Right lobe of liver (tissue), 6 donors: ENCODE measurements around the gene KTN1. TPM values are rescaled to one million over a fixed set of nuclear protein-coding genes. Genes with fewer than 3 reads are reported as not detected.

Experiments
- ATAC-seq, 4 donors: fragments of 200-7000 bp; cut with Tn5 transposase; one replicate each; pipeline ENCODE4 v1.9.1; 2020; ENCODE audit warnings: mild to moderate bottlenecking in 4 of 4, moderate library complexity in 4 of 4
- DNase-seq, 3 donors: peaks; one replicate each; pipeline ENCODE4 v3.0.0-alpha.2; 2020
- H3K27ac ChIP-seq, 3 donors: fragments of 200-600 bp; one replicate each; pipeline ENCODE4 v1.8.0; 2022
- H3K27me3 ChIP-seq, 2 donors: fragments of 200-600 bp; one replicate each; pipeline ENCODE4 v1.8.0; 2022
- H3K36me3 ChIP-seq, 4 donors: fragments of 200-600 bp; sonication (generic) in 1 of 4; one replicate each; pipeline versions ENCODE4 v1.5.1 to v1.8.0; 2017 to 2022; ENCODE audit warnings: control low read depth in 1 of 4
- H3K4me1 ChIP-seq, 4 donors: fragments of 200-600 bp; sonication (generic) in 1 of 4; one replicate each; pipeline versions ENCODE4 v1.5.1 to v1.8.0; 2017 to 2022; ENCODE audit warnings: control low read depth in 1 of 4
- H3K4me3 ChIP-seq, 3 donors: fragments of 200-600 bp; one replicate each; pipeline ENCODE4 v1.8.0; 2022
- H3K9me3 ChIP-seq, 4 donors: fragments of 200-600 bp; sonication (generic) in 1 of 4; one replicate each; pipeline versions ENCODE4 v1.5.1 to v1.8.0; 2017 to 2022; ENCODE audit warnings: control low read depth in 1 of 4
- POLR2A ChIP-seq: fragments of 450-650 bp; IDR thresholded peaks from one replicate; pipeline ENCODE4 v1.6.1; 2017; ENCODE audit warnings: antibody characterized with exemption, mild to moderate bottlenecking
- WGBS: methylation state at CpG from one replicate; pipeline ENCODE4 v1.1.6; 2018; ENCODE audit warnings: low coverage, low lambda C conversion rate; ENCODE audit not compliant: insufficient coverage; ENCODE audit errors: missing lambda C conversion rate; 5-methylcytosine and 5-hydroxymethylcytosine counted together
- intact Hi-C, 2 donors: fragments of 100-400 bp; cut with DNase I; formaldehyde crosslinking; loops; one replicate each; pipeline versions ENCODE4 v1.11.2 to v1.14.1; 2022
- total RNA-seq, 6 experiments: library from RNA; depleted of rRNA in 2 of 6; stranded (reverse); fragments of >200 nt in 2 of 6; fragmentation: NEBNext Ultra II Directional in 3 of 6; extraction: Animal tissue kit (Norgen Biotek cat#: 25700) in 3 of 6; gene quantifications; one replicate each; pipeline versions ENCODE4 v1.1.0 to v1.2.4, GENCODE V29; 2016 to 2023
- TF ChIP-seq, protein P1 (sequence below), 4 donors: fragments of 200-600 bp in 3 of 4; fragments of 450-650 bp in 1 of 4; IDR thresholded peaks; one replicate each; pipeline versions ENCODE4 v1.5.1 to v1.8.0; 2016 to 2022; ENCODE audit warnings: antibody characterized with exemption in 4 of 4, mild to moderate bottlenecking in 2 of 4
- donor health status: DM: no; HTN: yes; CAD: no.
- donor health status: DM: no; HTN: no; CAD: no.
- donor health status: DM: no; HTN: no; CAD: no.
- donor health status: DM: no; HTN: yes; CAD: no.
- donor health status: DM: no; HTN: yes; CAD: no.

The KTN1 gene
- total RNA-seq, 6 experiments from 2014 or later = 55.8 to 90.8 (median 64.1) TPM

DNA sequence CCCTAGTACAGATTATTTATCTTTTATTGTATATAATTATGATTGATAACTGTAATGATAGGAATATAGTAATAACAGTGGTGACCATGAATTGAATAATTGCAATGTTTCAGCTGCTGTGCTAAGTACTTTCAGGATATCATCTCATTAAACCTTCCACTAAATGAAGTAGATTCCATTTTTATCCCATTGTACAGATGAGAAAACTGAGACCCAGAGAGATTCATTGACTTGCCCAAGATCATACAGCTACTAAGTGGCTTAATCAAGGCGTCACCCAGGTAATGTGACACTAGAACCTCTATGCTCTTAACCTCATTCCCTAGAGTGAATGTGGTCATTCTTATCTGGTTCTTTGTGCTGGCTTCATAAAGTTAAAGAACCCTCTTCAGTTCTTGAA is 124.6 kb downstream of the KTN1 start:
- TF ChIP-seq POLR2A = no peak
- TF ChIP-seq, protein P1, sequence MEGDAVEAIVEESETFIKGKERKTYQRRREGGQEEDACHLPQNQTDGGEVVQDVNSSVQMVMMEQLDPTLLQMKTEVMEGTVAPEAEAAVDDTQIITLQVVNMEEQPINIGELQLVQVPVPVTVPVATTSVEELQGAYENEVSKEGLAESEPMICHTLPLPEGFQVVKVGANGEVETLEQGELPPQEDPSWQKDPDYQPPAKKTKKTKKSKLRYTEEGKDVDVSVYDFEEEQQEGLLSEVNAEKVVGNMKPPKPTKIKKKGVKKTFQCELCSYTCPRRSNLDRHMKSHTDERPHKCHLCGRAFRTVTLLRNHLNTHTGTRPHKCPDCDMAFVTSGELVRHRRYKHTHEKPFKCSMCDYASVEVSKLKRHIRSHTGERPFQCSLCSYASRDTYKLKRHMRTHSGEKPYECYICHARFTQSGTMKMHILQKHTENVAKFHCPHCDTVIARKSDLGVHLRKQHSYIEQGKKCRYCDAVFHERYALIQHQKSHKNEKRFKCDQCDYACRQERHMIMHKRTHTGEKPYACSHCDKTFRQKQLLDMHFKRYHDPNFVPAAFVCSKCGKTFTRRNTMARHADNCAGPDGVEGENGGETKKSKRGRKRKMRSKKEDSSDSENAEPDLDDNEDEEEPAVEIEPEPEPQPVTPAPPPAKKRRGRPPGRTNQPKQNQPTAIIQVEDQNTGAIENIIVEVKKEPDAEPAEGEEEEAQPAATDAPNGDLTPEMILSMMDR (IDR thresholded peaks at IDR 0.05) = no peak
- Histone ChIP-seq H3K4me1 (no peaks in the 10 kb centered on the region), H3K9me3 (no peaks in the 10 kb centered on the region), H3K4me3 (no peak overlapping the region), H3K27ac (no peak overlapping the region), H3K36me3 (no peaks in the 10 kb centered on the region), H3K27me3 (no peaks in the 10 kb centered on the region)
- DNase-seq = no peak
- WGBS = 100% methylated on average over 1 of the region's 1 CpG
- ATAC-seq = no peak
- intact Hi-C loops = loop anchor here in 1 of 2 donors (10.0 kb wide), 1 partner anchor 770 kb away; no protein-coding TSS in a partner anchor

- 62% methylated on average over 4 of the region's 5 CpGs for WGBS
- no peak overlapping the region for H3K27ac ChIP-seq
- no peaks in the 10 kb centered on the region for H3K9me3 ChIP-seq
- TF ChIP-seq POLR2A = no peak
- TF ChIP-seq, protein P1 (IDR thresholded peaks at IDR 0.05) = no peak
- DNase-seq (no peak), ATAC-seq (peak in 1 of 4 donors; percentile 15)
- no peaks in the 10 kb centered on the region for H3K36me3 ChIP-seq
- intact Hi-C loops = loop anchor here in 1 of 2 donors (10.0 kb wide), 1 partner anchor 769 kb away; no protein-coding TSS in a partner anchor
- no peak overlapping the region for H3K4me3 ChIP-seq
- no peaks in the 10 kb centered on the region for H3K4me1 ChIP-seq
- no peaks in the 10 kb centered on the region for H3K27me3 ChIP-seq
Observed at GRCh38 chr14:55705651-55706364, 125.8 kb downstream of the KTN1 start.

DNA sequence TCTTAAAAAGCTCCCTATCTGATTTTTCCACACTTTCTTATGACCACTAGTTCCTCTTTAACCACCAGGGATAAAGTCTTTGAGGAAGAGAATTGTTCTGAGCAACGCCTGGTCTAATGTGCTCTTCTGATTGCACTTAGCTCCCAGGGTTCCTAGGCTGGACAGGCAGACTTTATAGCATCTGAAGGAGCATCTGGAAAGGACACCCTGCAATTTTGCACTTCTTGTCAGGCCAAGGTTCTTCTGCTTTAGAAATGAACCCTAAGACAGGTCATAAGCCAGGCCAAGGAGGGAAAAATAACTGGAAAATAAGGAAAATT is 126.3 kb downstream of the KTN1 start:
- ATAC-seq (no peak), DNase-seq (no peak)
- no peaks in the 10 kb centered on the region for H3K36me3 ChIP-seq
- no peak overlapping the region for H3K27ac ChIP-seq
- WGBS = 67% methylated on average over 1 of the region's 1 CpG
- H3K9me3 ChIP-seq = no peaks in the 10 kb centered on the region
- intact Hi-C loops = loop anchor here in 1 of 2 donors (10.0 kb wide), 1 partner anchor 768 kb away; no protein-coding TSS in a partner anchor
- no peaks in the 10 kb centered on the region for H3K27me3 ChIP-seq
- TF ChIP-seq, protein P1 (IDR thresholded peaks at IDR 0.05) = no peak
- TF ChIP-seq POLR2A = no peak
- no peak overlapping the region for H3K4me3 ChIP-seq
- no peaks in the 10 kb centered on the region for H3K4me1 ChIP-seq

GRCh38 chr14:55706893-55707292 is 126.9 kb downstream of the KTN1 start:
- no peak overlapping the region for H3K27ac ChIP-seq
- intact Hi-C loops = loop anchor here in 1 of 2 donors (10.0 kb wide), 1 partner anchor 768 kb away; no protein-coding TSS in a partner anchor
- no peaks in the 10 kb centered on the region for H3K36me3 ChIP-seq
- no peaks in the 10 kb centered on the region for H3K27me3 ChIP-seq
- TF ChIP-seq, protein P1 (IDR thresholded peaks at IDR 0.05) = no peak
- TF ChIP-seq POLR2A = no peak
- no peaks in the 10 kb centered on the region for H3K9me3 ChIP-seq
- WGBS = 36% methylated on average over 2 of the region's 2 CpGs
- DNase-seq = no peak
- H3K4me1 ChIP-seq = no peaks in the 10 kb centered on the region
- H3K4me3 ChIP-seq = no peak overlapping the region
- ATAC-seq = no peak
